HG02870 (cell line): ENCODE measurements around the gene CDK6.

ENCODE experiments used
- ATAC-seq: cut with Tn5 transposase; IDR thresholded peaks from one replicate; pipeline ENCODE4 v1.9.1; 2021; ENCODE audit warnings: mild to moderate bottlenecking, moderate library complexity; ENCODE audit not compliant: unreplicated experiment

Gene CDK6

DNA sequence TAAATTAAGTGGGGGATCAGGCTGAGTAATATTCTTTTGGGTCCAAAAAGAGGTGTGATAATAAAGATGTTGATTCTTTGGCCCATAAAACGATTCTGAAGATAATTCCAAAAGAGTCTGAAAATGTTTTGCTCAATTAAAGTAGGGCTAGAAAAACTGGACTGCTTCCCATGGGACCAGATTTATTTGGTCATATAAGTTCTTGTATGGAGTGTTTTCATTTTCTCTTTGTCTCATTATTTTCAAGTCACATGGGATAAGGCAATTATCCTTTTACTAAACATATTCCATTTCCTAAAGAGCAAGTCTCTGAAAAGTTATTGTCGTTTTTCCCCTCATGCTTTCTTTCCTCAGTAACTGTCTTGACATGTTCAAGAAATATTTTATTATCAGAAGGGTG, 41.5 kb downstream of the CDK6 start:
- no peak for ATAC-seq

DNA sequence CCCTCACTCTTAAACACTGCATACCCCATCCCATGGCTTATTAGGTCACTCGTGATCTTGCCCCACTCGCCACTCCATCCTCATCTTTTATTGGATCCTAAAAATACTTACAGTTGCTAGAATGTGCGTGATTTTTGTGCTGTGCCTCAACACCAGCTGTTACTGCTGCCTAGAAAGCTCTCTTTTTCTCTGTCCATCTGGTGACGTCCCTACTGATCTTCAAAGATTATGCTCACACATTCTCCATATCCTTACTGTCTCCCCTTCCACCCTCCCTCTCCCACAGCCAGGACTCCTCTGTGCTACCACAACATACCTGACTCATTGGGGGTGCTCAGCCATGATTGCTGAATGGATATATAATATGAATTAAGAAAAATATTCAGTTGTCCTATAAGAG, 42.0 kb downstream of the CDK6 start:
- ATAC-seq, result no peak

DNA sequence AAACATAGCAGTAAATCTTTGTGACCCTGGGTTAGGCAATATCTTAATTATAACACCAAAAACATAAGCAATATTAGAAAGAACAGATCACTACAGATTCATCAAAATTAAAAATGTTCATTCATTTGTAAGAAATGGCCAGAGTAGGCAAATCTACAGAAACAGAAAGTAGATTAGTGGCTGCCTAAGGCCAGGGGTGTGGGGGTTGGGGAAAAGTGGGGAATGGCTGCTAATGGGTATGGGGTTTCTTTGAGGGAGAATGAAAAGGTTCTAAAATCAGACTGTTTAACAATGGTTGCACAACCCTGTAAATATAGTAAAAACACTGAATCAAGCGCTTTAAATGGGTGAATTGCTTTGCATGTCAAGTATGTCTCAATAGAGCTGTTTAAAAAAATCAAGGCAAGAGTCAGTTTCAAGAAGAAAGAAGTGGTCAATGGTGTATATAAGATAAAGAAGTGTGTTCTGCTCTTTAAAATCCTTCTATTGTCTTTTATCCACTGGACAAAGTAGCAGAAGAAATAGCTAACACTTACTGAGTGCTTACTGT, 42.6 kb downstream of the CDK6 start:
- no peak for ATAC-seq

DNA sequence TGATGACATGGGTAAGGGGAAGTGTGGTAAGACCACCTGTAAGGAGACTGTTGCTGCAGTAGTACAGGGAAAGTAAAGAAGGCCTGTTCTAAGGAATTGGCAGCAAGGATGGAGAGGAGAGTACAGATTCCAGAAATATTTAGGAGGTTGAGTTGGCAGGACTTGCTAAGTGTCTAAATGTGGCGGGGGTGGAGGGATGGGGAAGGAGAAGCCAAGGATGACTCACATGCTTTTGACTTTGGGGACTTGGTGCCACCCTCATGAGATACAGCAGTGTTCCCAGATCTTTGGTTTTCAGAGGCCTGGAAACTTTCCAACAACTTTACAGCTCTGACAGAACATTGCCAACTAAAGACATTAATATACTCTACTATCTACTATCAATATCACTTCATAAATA, 45.4 kb downstream of the CDK6 start:
- no peak for ATAC-seq

DNA sequence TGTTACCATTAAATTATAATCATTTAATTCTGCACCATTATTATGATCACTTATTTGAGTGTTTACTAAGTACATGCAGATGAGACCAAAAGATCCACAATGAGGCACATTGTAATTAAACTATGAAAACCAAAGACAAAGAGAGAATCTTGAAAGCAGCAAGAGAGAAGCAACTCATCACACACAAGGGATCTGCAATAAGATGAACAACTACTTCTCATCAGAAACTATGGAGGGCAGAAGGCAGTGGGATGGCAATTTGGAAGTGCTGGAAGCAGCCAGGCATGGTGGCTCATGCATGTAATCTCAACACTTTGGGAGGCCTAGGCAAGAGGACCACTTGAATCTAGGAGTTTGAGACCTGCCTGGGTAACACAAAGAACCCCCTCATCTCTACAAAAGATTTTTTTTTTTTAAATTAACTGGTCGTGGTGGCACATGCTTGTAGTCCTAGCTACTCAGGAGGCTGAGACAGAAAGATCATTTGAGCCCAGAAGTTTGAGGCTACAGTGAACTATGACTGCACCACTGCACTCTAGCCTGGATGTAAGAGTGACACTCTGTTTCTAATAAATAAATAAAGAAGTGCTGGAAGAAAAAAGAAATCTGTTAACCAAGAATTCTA, 47.7 kb downstream of the CDK6 start:
- ATAC-seq, result no peak

DNA sequence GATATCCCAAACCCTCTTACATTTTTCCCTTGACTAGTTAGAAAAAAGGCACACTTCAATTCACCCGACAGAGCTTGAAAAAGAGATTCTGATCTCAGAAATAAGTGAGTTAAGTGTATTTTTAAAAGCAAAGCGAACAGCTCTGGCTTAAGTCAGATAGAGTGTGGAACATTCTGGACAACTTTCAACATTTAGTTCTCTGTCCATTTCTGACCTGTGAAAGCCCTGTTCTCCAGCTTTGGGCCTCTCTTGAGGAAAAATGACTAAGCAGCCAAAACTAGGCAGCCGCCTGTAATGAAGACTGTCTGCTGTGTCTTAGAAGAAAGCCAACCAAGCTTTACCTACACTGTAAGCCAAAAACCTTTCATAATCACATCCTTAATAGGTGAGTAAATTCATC, 50.5 kb downstream of the CDK6 start:
- ATAC-seq, result no peak

DNA sequence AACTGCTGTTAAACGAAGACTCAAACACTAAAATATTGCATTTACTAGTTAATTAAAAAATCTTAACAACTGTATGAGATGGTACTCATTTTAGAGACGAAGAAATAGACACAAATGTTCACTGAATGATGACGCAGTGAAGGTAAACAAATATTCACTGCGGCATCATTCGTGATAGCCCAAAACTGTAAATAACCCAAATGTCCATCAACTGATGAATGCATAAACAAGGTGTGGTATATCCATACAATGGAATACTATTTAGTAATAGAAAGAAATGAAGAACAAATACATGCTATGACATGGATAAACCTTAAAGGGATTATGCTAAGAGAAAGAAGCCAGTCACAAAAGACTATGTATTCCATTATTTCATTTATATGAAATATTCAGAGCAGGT, 51.4 kb downstream of the CDK6 start:
- no peak for ATAC-seq

DNA sequence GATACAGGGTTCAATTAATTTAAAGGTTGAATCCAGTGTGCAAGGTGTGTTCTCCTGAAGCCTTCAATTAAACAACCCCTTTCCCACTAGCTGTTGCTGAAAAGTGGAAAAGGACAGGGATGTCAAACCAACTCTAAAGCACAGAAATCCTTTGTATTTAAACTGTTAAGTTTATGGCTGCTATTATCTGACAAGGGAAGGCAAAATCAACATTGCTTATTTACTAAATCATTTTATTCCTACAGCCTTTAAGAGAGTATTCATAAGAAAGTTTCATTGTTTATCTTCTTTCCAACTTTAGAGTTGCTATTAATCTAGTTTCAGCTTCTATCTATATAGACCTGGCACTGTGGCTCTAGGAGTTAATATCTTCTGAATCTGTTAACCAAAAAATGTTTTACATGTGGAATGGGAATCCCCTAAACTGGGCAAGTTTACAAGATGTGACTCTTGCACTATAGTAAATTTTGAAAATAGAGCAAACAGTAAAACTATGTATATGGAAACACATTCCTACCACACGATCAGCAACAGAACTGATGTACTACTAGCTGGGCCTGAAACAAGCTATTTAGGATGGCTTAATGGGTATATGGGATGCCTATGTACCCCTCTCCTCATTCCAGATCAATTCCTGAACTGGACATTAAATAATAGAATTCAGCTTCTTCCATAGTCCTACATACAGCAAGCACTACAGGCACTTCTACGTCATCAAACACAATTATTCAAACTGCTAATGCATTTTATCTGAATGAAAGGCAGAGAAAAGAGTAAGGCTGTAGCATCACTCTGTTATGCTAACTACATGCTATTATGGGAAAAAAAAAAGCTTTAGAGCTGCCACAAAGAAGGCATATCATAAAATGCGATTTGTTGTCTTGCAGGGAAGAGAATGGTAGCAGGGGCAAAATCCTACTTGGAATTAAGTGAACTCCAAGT, 52.8 kb downstream of the CDK6 start:
- ATAC-seq, result no peak

DNA sequence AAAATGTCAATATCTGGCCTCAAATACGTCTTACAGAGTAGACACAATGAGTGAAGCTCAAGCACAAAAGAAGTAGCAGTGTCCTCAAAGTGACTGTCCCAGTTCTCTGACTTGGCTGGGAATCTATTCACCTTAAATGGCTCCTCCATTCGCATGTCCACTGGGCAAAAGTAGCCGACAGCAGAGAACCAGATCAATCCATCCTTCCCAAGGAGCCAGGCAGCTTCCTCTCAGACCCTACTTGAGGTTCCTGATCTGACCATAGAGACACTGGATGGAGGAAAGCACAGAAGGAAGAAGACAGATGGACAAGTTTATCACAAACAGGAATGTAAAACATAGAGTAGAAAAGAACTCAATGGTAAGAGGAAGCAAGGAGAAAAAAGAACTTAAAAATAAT, 53.5 kb downstream of the CDK6 start:
- ATAC-seq, result no peak

DNA sequence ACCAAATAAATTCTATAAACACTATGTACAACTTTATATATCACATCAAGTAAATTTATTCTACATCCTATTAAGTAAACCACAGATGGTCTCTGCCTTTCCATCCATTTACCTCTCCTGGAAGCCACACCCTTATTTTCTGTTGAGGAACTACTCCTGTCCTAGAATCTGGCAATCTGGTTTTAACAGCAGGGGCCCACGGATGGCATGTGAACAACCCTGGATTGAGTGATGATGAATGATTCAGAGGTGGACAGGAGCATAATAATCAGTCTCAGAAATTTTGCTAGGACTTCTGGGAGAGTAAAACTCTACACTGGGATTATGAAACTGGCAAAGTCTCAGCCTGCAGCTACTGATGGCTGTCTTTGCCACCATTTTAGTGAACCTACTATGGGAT, 54.1 kb downstream of the CDK6 start:
- ATAC-seq, result no peak

DNA sequence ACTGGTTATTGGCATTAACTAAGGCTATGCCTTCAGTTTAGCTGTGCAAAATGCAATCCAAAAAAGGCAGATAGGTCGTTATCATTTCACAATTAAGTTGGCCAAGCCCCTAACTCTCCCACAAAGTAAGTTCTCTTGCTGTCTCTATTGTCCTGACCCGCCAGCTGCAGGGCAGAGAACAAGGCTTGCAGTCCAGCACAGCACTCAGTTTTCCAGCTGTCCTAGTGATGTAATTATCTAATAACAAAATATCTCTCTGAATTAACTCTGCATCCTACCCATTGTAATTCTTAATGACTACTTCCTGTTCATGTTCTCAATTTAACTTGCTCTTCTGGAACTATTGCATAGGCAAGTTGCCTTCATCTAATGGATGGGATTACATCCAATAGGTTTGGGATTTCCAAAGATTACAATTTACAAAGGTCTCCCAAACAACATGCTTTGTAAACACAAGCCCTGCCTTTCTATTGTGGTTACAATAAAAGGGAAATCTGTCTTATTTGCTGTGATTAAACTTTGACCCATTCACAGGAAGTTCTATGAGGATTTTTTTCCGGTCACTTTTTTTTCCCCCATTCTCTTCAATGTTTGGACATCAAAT, 55.2 kb downstream of the CDK6 start:
- no peak for ATAC-seq

DNA sequence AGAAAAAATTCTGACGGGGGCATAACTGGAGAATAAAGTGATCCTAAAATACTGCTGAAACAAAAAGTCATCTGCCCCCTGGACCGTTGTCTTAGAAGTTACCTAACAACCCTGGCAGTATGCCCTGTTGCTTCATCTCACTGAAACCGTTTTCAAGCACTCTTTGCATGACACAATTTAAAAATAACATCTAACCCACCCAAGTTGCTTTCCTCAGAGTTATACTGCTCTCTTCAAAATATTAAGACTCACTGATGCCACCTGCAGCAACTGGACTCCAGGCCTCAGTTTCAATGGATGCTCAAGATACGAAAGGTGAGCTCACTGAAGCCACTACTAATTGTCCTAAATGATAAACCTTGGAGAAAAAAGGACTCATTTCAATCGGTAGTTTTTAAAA, 57.4 kb downstream of the CDK6 start:
- ATAC-seq, result peak; percentile 49

DNA sequence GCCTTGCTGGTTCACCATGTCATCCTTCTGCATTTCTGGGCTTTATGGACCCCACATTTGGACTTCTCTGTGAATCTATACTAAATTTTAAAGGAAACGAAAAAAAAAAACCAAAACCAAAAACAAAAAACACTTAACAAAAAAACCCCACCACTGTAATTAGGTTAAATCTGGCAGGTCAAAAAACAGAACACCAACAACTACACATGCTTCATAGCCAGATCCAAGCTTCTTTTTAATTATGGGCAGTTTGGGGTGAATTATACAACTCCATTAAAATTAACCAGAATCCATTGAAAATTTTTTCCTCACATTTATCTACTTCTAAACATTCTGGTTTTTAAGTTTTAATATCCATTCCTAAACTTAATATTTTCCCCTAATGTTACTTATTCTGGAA, 58.4 kb downstream of the CDK6 start:
- no peak for ATAC-seq

DNA sequence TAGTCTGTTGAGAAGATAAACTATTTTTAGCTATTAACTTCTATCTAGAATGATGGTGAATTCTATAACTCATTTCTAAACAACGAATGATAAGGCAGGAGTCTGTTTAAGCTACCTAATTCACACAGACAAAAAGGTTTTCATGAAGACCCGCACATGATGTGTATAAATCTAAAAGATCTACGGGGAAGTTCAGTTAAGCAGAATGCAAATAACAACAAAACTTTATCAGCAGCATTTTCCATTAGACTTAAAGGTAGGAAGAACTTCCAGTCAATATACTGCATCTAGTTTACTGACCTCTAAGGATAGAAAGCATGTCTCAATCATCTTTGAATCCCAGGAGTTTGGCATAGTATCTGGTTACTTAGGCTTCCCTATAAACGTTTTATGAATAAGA, 62.6 kb downstream of the CDK6 start:
- no peak for ATAC-seq

DNA sequence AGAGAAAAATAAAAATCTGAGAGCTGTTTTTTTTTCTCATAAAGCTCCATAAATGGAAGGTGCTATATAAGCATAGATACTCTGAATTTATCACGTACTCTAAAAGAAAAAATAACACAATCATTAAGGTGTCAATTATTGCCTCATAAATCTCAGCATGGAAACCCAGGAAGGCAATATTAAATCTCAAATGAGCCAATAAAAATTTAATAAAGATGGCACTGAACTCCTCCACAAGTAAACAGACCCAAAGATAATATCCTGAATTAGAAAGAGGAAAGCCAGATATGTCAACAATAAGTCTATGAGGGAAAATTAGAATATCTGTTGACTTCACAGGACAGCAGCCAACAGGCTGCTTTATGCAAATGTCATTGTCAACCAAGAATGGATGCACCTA, 66.5 kb downstream of the CDK6 start:
- no peak for ATAC-seq

DNA sequence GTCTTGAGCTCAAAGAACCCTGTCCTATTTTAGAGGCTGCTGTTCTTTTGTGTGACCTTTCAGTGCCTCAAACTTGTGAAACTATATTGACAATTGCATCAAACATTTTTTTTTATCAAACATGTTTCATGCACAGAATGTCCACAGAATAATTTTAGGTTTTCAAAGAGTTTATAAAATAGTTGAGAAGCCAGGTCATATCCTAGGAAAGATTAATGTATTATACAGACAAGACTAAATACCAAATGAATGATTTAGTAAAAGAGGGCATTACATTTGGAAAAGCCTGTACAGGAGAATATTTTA, 67.0 kb downstream of the CDK6 start:
- ATAC-seq, result no peak

DNA sequence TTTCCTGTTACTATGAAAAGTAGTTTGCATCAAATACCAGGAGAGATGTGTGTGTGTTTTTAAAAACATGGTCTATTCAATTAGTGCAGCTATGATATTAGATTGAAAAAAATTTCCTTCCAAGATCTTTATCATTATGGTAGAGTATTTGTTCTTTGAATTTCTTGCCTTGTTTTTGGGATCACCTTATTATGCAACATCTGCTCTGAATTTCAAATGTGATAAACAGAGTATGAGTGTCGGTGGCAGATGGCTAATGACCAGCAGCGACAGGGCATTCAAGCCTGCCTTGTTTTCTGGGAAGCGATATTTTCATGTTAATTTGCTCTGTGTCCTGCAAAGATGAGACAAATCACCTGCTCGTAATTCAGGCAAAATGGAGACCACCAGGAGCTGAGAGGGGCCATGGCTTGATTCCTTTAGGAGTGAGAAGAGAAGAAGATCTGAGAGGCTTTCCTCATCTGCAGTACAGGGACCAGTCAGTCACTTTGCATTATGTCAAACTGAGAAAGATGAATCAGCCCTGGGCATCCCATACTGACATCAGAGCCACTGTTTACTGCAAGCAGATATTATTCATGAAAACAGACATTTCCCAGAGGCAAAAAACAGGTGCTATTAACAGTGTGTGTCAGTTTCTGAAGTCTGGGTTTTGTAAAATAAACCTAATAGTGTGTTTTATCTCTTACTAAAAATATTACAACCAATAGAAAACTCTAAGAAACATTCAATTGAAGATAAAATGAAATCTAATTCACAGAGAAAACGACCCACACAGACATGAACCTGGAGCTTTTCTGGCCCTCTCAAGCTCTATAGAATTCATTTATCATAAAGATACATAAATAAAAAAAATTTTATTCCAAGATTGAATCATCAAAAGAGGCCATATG, 67.6 kb downstream of the CDK6 start:
- ATAC-seq, result peak; percentile 96

DNA sequence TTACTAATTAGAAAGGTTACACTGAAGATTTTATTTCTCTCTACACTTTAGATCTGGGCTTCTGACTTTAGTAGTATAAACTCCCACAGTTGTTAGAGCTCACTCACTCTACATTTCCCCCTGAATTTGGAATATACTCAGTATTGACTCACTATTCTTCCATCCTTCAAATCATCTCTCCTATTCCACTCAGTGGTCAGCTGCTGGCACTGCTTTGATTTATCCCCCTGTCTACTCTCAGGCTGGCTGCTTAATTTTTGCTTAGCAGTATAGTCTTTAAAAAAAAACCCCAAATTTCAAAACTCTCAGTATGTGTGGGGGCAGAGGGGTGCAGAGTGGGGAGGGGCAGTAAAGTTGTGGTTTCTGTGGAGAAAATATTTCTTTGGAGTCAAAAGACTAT, 68.9 kb downstream of the CDK6 start:
- ATAC-seq, result no peak

DNA sequence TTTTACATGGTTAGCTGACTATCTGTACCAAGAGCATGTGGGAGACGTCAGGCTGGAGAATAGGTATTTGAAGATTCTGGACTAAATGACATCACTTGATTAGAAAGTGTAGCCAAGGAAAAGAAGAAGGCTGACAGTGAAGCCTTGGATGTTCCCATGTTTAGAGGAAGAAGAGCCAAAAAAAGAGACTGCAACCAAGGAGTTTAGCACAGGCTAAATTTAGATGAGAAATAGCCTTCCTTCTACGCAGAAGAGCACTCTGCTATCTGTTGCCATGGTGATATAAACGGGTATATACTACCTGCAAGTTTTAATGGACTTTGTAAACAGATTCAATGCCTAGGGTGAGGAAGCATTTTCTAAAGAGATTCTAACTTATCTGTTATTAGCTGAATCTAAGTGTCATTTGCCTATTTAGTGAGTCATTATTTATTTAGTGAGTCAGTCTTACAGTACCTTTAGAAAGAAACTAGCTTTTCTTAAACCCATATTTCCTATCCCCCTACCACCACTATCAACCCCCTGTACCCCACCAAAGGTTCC, 69.8 kb downstream of the CDK6 start:
- ATAC-seq, result no peak

DNA sequence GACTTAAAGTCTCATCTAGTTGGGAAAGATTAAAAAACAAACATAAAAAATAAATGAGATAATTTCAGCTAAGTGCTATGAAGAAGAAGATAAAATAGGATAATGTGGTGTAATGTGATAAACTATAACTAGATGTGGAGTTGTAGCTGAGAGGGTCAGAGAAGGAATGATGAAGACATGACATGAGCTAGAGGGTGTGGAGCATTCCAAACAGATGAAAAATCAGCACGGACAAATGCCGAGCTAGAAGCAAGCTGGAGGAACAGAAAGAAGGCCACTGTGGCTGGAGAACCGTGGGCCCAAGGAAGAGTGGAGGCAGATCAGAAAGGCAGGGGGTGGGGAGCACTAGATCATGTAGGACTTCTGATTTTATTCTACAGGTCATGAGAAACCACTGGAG, 70.6 kb downstream of the CDK6 start:
- ATAC-seq, result no peak
